Measurements from ENCODE around the gene RALGAPA2. TPM values are rescaled to one million over a fixed set of nuclear protein-coding genes. Genes with fewer than 3 reads are reported as not detected.

RALGAPA2 gene
- polyA plus RNA-seq, 2 of the 4 experiments (the other 2 are of a cell fraction), result 4.0 to 4.7 TPM

- no peak for TF ChIP-seq MAX (IDR thresholded peaks at IDR 0.05)
Observed at GRCh38 chr20:20759132-20759531, 46.7 kb upstream of the RALGAPA2 start (continued).

- no peak overlapping the region for H3K4me3 ChIP-seq
- TF ChIP-seq CHD4 (IDR thresholded peaks at IDR 0.05; ENCODE audit: borderline replicate concordance) (no peak), EHMT2 (IDR thresholded peaks at IDR 0.05; ENCODE audit: low read depth) (no peak), TP53 (CRISPR knock-in tag; IDR thresholded peaks at IDR 0.05) (no peak), HES2 (IDR thresholded peaks at IDR 0.05) (no peak), ZFP36 (IDR thresholded peaks at IDR 0.05; ENCODE audit: borderline replicate concordance, partially characterized antibody) (no peak), RFX5 (IDR thresholded peaks at IDR 0.05) (no peak)
- FAIRE-seq (no peak), DNase-seq (ENCODE audit: low read depth in 1 of 2, low spot score in 1 of 2) (no peak), ATAC-seq (no peak)
- 56% methylated on average over 6 of the region's 6 CpGs for WGBS (ENCODE audit: missing lambda C conversion rate)
- no peak overlapping the region for H3K27ac ChIP-seq
- ChIA-PET POLR2A (no interaction called here), CTCF (interaction anchor here (0.7 kb wide), 1 partner anchor 63 kb away, joined by 3 read pairs; no protein-coding TSS in a partner anchor)
- no peaks in the 10 kb centered on the region for H3K4me1 ChIP-seq
- H3K4me2 ChIP-seq, result no peak overlapping the region
- no peaks in the 10 kb centered on the region for H3K9me3 ChIP-seq
Observed at GRCh38 chr20:20755674-20756319, 43.4 kb upstream of the RALGAPA2 start.

- FAIRE-seq (no peak), DNase-seq (ENCODE audit: low read depth in 1 of 2, low spot score in 1 of 2) (no peak), ATAC-seq (no peak)
- H3K9me3 ChIP-seq, result no peaks in the 10 kb centered on the region
- TF ChIP-seq POLR2A (IDR thresholded peaks at IDR 0.05; ENCODE audit: low read length), result no peak
- TF ChIP-seq ZFP36 (IDR thresholded peaks at IDR 0.05; ENCODE audit: borderline replicate concordance, partially characterized antibody), result no peak
- TF ChIP-seq ELK1 (IDR thresholded peaks at IDR 0.05; ENCODE audit: low read depth, low read length), result no peak
- no peak for TF ChIP-seq TP53 (CRISPR knock-in tag; IDR thresholded peaks at IDR 0.05)
- no peak for TF ChIP-seq HES2 (IDR thresholded peaks at IDR 0.05)
- no peak for TF ChIP-seq BCL3 (IDR thresholded peaks at IDR 0.05)
- H3K4me3 ChIP-seq, result no peak overlapping the region
- CTCF ChIA-PET, result no interaction called here
- 26% methylated on average over 4 of the region's 4 CpGs for WGBS (ENCODE audit: missing lambda C conversion rate)
- no peaks in the 10 kb centered on the region for H3K4me1 ChIP-seq
- no peak overlapping the region for H3K27ac ChIP-seq
- POLR2A ChIA-PET, result no interaction called here
- no peak overlapping the region for H3K4me2 ChIP-seq
Observed at GRCh38 chr20:20755231-20755630, 42.8 kb upstream of the RALGAPA2 start.

- Histone ChIP-seq H3K27ac (no peak overlapping the region), H3K4me2 (no peak overlapping the region), H3K9me3 (no peaks in the 10 kb centered on the region), H3K4me3 (no peak overlapping the region), H3K4me1 (no peaks in the 10 kb centered on the region)
- ATAC-seq, result no peak
- no peak for DNase-seq (ENCODE audit: low read depth in 1 of 2, low spot score in 1 of 2)
- CTCF ChIA-PET, result interaction anchor here (1.5 to 1.9 kb wide), 2 partner anchors 11 kb away, joined by 3 to 6 read pairs; no protein-coding TSS in a partner anchor
- POLR2A ChIA-PET, result no interaction called here
- WGBS (ENCODE audit: missing lambda C conversion rate), result 33% methylated on average over 3 of the region's 3 CpGs
- TF ChIP-seq BHLHE40 (IDR thresholded peaks at IDR 0.05; ENCODE audit: low read depth, low read length), result no peak
- TF ChIP-seq HDAC2 (IDR thresholded peaks at IDR 0.05), result no peak
- no peak for TF ChIP-seq FOSB (CRISPR knock-in tag; IDR thresholded peaks at IDR 0.05)
- TF ChIP-seq HMGXB4 (CRISPR knock-in tag; IDR thresholded peaks at IDR 0.05; ENCODE audit: borderline replicate concordance), result no peak
- TF ChIP-seq SREBF2 (IDR thresholded peaks at IDR 0.05), result no peak
- TF ChIP-seq RFX5 (IDR thresholded peaks at IDR 0.05), result no peak
- no peak for TF ChIP-seq HEYL (CRISPR knock-in tag; IDR thresholded peaks at IDR 0.05)
- TF ChIP-seq FOSL2 (IDR thresholded peaks at IDR 0.05), result no peak
- no peak for TF ChIP-seq FOSL2 (CRISPR knock-in tag; IDR thresholded peaks at IDR 0.05)
- no peak for TF ChIP-seq CHD2 (IDR thresholded peaks at IDR 0.05; ENCODE audit: low read length, partially characterized antibody)
- TF ChIP-seq ESRRA (IDR thresholded peaks at IDR 0.05; ENCODE audit: borderline replicate concordance, low read length), result no peak
- TF ChIP-seq HOXA7 (CRISPR knock-in tag; IDR thresholded peaks at IDR 0.05), result no peak
- no peak for TF ChIP-seq MYC (IDR thresholded peaks at IDR 0.05; ENCODE audit: borderline replicate concordance, low read length)
- TF ChIP-seq JUNB (IDR thresholded peaks at IDR 0.05), result no peak
- TF ChIP-seq MAX (IDR thresholded peaks at IDR 0.05), result no peak
- no peak for TF ChIP-seq RAD21 (conservative IDR thresholded peaks at IDR 0.05 in 1 of 2, IDR thresholded peaks at IDR 0.05 in 1 of 2)
- TF ChIP-seq CBX2 (IDR thresholded peaks at IDR 0.05; ENCODE audit: borderline replicate concordance, low read depth), result no peak
- no peak for FAIRE-seq
Observed at GRCh38 chr20:20754714-20755113, 42.3 kb upstream of the RALGAPA2 start.
